ENCODE data around the gene TNFAIP6.

DNA sequence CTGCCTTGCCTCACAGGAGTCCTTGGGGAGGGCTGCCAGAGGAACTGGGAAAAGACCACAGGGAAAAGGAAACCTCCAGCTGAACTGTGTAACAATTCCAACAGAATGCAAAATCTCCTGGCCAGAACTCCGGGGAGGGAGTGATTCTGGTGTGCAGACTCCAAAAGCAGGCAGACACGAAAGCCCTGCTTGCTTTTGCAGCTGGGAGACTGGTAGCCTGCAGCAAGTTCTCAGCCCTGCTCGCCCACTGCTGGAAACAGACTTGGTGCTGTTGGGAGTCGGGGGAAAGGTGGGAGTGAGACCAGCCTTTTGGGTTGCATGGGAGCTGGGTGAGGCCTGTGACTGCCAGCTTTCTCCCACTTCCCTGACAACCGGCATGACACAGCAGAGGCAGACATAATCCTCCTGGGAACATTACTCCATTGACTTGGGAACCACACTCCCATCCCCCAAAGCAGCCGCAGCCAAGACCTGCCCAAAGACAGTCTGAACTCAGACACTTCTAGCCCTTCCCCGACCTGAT, 42.0 kb upstream of the TNFAIP6 start:
- TF ChIP-seq EZH2 (IDR thresholded peaks at IDR 0.05; ENCODE audit: insufficient read depth, poor library complexity, severe bottlenecking) (no peak), EZH2phosphoT487 (IDR thresholded peaks at IDR 0.05; ENCODE audit: insufficient read depth, low read depth) (no peak)

Measured in GM23248 (cell line).